Measurements from ENCODE around the gene DKK3.

- no peak for TF ChIP-seq POLR2A (IDR thresholded peaks at IDR 0.05; ENCODE audit: low read length)
- TF ChIP-seq GATA1 (IDR thresholded peaks at IDR 0.05; ENCODE audit: low read depth, low read length), result no peak
Measured at GRCh38 chr11:12057299-12057980, 49.0 kb upstream of the DKK3 start.
